GM21717 (cell line): ENCODE data around the gene PCK2.
"Not testable (repeated sequence)": the region's sequence is repeated elsewhere in the genome, so short reads cannot be mapped to it uniquely, and the experiment has no call there.

ENCODE experiments used
- ATAC-seq: cut with Tn5 transposase; IDR thresholded peaks from one replicate; pipeline ENCODE4 v1.9.1; 2021; ENCODE audit warnings: mild to moderate bottlenecking, moderate library complexity; ENCODE audit not compliant: unreplicated experiment

Gene PCK2

GRCh38 chr14:24093901-24094840 lies at the start of gene PCK2:
PCK2 (plus strand) TSS chr14:24094311; CDS start chr14:24094406, 95 bp downstream.
- peak; percentile 39 for ATAC-seq

DNA sequence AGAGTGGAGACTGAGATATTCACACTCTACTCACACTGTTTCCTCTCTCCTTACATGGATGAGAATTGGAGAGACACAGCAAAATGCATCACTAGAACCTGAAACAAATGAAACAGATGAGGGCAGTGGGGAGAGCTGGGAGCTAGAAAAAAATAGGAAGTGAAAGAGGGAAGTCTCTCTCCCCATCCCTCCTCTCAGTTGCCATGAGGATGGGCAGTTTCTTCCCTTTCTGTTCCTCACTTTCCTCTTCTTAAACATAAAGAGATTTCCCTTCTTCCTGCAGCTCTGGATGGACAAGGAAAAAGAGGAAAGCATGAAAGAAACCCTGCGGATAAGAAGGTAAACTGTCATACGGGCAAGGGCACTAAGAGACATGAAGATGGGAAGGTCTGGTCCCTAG lies 45.1 kb upstream of the PCK2 start:
- not testable (repeated sequence) for ATAC-seq

DNA sequence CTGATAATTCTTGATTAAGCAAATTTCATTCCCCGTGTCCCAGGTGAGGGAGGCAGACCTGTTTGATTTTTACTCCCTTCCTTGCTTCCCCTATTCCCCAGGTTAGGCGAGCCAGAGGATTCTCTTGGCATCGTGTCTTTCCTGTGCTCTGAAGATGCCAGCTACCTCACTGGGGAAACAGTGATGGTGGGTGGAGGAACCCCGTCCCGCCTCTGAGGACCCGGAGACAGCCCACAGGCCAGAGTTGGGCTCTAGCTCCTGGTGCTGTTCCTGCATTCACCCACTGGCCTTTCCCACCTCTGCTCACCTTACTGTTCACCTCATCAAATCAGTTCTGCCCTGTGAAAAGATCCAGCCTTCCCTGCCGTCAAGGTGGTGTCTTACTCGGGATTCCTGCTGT lies 43.4 kb upstream of the PCK2 start:
- not testable (repeated sequence) for ATAC-seq

DNA sequence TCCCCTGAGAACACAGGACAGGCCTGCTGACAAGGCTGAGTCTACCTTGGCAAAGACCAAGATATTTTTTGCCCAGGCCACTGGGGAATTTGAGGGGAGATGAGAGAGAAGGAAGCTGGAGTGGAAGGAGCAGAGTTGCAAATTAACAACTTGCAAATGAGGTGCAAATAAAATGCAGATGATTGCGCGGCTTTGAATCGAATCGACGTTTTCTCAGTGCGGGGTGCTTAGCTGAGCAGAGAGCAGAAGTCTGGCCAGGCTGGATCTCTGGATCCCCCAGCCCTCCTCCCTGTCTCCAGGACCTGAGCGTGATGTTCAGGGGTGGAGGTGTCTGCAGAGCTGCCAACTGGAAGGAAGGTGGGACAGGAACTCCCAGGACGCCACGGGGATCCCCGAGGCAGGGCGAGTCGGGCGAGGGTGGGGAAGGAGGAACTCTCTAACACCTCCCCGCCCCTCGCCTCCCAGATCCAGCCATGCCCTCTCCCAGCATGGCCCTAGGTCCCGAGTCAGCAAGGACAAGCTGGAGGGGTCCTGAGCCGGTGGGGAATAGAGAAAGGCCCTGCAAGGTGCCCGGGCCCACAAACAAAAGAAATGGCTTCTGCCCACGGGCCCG lies 42.8 kb upstream of the PCK2 start:
- ATAC-seq = no peak

DNA sequence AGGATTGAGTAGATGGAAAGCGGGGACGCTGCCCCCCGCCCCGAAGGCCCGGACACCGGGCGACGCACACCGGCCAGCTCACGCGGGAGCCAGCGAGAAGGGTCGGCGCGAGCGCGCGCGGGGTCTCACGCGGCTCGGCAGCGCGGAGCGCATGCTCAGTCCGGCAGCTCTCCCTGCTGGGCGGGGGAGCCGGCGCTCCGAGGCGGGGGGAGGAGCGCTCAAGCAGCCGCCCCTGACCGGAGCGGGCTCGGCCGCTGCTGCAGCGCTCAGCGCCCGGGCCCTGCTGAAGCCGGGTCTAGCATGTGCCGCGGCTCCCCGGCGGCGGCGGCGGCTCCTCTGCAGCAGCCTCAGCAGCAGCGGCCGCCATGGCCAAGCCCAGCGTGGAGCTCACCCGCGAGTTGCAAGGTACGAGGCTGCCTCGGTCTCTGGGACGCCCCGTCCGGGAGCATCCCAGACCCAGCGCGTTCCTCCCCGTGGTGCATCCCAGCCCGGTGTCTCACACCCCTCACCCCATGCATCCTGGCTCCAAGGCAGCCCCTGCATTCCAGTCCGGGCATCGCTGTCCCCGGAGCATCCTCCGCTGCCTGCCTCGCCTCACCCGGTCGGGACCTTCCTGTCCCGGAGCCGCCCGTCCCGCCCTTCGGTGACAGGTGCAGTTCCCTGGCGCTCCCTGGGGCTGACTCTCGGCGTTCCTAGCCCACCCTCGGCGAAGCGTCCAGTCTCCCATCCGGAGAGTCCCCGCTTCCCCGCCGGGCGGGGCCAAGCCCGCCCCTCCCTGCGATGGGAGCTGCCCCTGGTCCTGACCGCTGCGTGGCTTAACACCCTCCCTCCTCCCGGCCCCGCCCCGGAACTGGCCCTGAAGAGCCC lies 42.1 kb upstream of the PCK2 start, which contains the start of gene CARMIL3:
Gene CARMIL3, plus strand, starts transcription at position 221 of the 867 bp plus-strand sequence. Its CDS starts 145 bp downstream, at position 366.
- peak; percentile 62 for ATAC-seq

GRCh38 chr14:24052656-24053547 lies 41.2 kb upstream of the PCK2 start:
- ATAC-seq = no peak

DNA sequence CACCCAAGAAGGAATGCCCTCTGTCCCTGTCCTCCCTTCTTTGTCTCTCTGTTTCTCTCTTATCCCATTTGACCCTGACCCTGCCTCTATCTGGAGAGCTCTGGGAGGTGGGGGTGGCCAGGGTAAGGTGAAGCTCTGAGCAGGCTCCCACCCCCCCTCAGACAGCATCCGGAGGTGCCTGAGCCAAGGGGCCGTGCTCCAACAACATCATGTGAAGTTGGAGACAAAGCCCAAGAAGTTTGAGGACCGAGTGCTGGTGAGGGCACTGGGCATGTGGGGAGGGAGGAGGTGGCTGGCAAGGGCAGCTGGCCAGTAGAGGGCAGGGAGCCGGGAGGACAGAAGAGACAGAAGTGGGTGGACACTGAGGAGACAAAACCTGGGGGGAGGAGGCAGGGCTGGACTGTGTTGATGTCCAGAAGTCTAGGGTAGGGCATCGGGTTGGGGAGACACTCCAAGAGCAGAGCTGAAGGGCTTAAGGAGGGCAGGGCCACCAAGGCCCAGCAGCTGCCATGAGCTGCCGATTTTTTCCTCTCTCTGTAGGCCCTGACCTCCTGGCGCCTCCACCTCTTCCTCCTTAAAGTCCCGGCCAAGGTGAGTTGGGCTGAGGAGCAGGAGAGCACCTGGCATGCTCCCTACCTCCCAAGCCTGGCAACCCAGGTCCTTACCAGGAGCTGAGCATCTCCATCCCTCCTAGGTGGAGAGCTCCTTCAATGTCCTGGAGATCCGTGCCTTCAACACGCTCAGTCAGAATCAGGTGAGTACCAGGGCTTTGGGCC lies 40.4 kb upstream of the PCK2 start:
- ATAC-seq = no peak

GRCh38 chr14:24054324-24054641 lies 39.8 kb upstream of the PCK2 start:
- ATAC-seq = no peak

GRCh38 chr14:24054646-24055045 lies 39.5 kb upstream of the PCK2 start:
- ATAC-seq = no peak

GRCh38 chr14:24055971-24056799 lies 37.9 kb upstream of the PCK2 start:
- ATAC-seq = no peak

DNA sequence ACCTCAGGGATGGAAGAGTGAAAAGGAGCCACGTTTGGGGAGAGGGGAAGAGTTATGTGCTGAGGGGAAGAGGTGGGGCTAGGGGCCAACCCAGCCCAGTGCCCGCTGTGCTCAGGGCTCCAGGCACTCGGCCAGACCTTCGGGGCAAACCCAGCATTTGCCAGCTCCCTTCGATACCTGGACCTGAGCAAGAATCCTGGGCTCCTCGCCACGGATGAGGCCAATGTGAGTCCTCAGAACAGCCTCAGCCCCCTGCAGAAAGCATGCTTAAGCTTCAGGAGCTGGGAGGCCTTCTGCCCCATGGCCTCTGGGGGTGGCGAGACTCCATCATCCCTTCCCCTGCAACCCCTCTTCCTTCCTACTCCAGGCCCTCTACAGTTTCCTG lies 37.3 kb upstream of the PCK2 start:
- ATAC-seq = no peak

GRCh38 chr14:24057271-24057670 lies 36.8 kb upstream of the PCK2 start:
- ATAC-seq = no peak

- ATAC-seq = no peak
Observed at GRCh38 chr14:24057867-24058259, 36.2 kb upstream of the PCK2 start.

DNA sequence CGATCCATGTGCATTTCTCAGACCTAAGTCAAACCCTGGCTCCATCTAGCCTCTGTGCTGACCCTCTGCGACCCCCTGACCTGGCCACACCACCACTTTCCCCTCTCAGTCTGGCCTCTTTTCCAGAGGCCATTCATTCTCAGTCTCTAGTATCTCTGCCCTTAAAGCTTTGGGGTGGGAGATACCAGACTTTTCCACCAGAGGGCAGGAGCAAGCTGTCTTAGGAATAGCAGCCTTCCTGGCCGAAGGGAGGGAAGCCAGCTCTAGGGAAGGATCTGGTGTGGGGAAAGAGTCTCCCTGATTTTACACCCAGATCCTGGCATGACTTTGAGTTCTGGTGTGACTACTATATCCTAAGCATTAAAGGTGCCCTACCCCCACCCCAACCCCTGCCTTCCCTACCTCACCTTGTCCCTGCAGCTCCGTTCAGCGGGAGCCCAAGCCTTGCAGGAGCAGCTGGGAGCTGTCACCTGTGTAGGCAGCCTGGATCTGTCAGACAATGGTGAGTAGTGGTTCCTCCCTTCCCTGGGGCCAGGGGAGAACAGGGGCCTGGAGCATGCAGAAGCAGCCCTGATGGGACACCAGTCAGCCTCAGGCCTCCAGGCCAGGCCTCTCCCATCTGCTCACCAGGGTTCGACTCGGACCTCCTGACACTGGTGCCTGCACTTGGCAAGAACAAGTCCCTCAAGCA lies 35.7 kb upstream of the PCK2 start:
- no peak for ATAC-seq

GRCh38 chr14:24058951-24059475 lies 35.1 kb upstream of the PCK2 start:
- ATAC-seq = no peak

DNA sequence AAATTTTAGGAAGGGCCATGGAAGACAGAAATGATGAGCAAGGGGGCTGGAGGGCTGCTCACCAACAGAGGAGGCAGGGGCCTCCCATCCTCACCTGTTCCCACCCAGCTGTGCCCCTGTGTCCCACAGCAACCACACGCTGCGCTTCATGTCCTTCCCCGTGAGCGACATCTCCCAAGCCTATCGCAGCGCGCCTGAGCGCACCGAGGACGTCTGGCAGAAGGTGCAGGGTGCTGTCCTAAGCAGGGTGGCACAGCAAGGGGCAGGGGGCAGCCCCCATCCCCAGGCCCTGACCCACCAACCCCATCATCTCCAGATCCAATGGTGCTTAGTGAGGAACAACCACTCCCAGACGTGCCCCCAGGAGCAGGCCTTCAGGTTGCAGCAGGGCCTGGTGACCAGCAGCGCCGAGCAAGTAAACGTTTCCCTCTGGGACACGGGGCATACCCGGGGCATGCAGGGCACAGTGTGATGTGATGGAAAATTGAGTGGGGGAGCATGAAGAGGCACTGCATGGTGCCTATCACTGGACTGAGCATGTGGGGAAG lies 34.2 kb upstream of the PCK2 start:
- no peak for ATAC-seq

- no peak for ATAC-seq
Observed at GRCh38 chr14:24060443-24060842, 33.7 kb upstream of the PCK2 start.
